HepG2 (cell line): ENCODE results near the gene SIN3A. TPM values are rescaled to one million over a fixed set of nuclear protein-coding genes. Genes with fewer than 3 reads are reported as not detected.

Experiments
- ATF7-NPFF ChIP-seq: sonication (generic); formaldehyde crosslinking; IDR thresholded peaks from 2 replicates; pipeline ENCODE4 v1.8.1; 2023; ENCODE audit warnings: mild to moderate bottlenecking, low read depth, missing genetic modification reagents, moderate library complexity
- CERS6 ChIP-seq: sonication (generic); formaldehyde crosslinking; IDR thresholded peaks from 2 replicates; pipeline ENCODE4 v1.5.0; 2020; ENCODE audit warnings: missing genetic modification reagents
- LBX2 ChIP-seq: sonication (generic); formaldehyde crosslinking; IDR thresholded peaks from 2 replicates; pipeline ENCODE4 v1.5.0; 2020; ENCODE audit warnings: missing genetic modification reagents, mild to moderate bottlenecking, borderline replicate concordance
- MXD4 ChIP-seq: IDR thresholded peaks from 2 replicates; pipeline ENCODE4 v1.6.1; 2016; ENCODE audit warnings: mild to moderate bottlenecking, missing biosample characterization, missing genetic modification reagents
- POGK ChIP-seq: sonication (generic); formaldehyde crosslinking; conservative IDR thresholded peaks from 2 replicates; pipeline ENCODE4 v1.8.0; 2022; ENCODE audit warnings: mild to moderate bottlenecking, moderate library complexity, missing genetic modification reagents
- REST ChIP-seq, 2 experiments: IDR thresholded peaks; 2 replicates each; pipeline ENCODE4 v1.6.1; 2011 to 2012; ENCODE audit warnings: low read length in 2 of 2, borderline replicate concordance in 1 of 2, low read depth in 1 of 2, mild to moderate bottlenecking in 1 of 2, moderate library complexity in 1 of 2
- SNAPC5 ChIP-seq: sonication (generic); formaldehyde crosslinking; IDR thresholded peaks from 2 replicates; pipeline ENCODE4 v1.8.1; 2023; ENCODE audit warnings: mild to moderate bottlenecking, missing genetic modification reagents, borderline replicate concordance
- XBP1 ChIP-seq: sonication (generic); formaldehyde crosslinking; IDR thresholded peaks from 2 replicates; pipeline ENCODE4 v1.5.0; 2020; ENCODE audit warnings: missing genetic modification reagents
- ZNF12 ChIP-seq: sonication (generic); formaldehyde crosslinking; IDR thresholded peaks from 2 replicates; pipeline ENCODE4 v1.5.0; 2020; ENCODE audit warnings: missing genetic modification reagents
- ZNF275 ChIP-seq: sonication (generic); formaldehyde crosslinking; IDR thresholded peaks from 2 replicates; pipeline ENCODE4 v1.8.0; 2022; ENCODE audit warnings: missing genetic modification reagents, mild to moderate bottlenecking, inconsistent platforms, borderline replicate concordance
- ZNF280D ChIP-seq: sonication (generic); formaldehyde crosslinking; IDR thresholded peaks from 2 replicates; pipeline ENCODE4 v1.5.1; 2020; ENCODE audit warnings: mild to moderate bottlenecking, missing genetic modification reagents
- ZNF292 ChIP-seq: sonication (generic); formaldehyde crosslinking; IDR thresholded peaks from 2 replicates; pipeline ENCODE4 v1.8.1; 2022; ENCODE audit warnings: mild to moderate bottlenecking, low read depth, missing genetic modification reagents, borderline replicate concordance
- ZNF547 ChIP-seq: sonication (generic); formaldehyde crosslinking; IDR thresholded peaks from 2 replicates; pipeline ENCODE4 v1.5.1; 2020; ENCODE audit warnings: mild to moderate bottlenecking, missing genetic modification reagents
- ZNF784 ChIP-seq: sonication (generic); formaldehyde crosslinking; IDR thresholded peaks from 2 replicates; pipeline ENCODE4 v1.5.1; 2020; ENCODE audit warnings: missing genetic modification reagents, mild to moderate bottlenecking, borderline replicate concordance
- ZNF816 ChIP-seq: sonication (generic); formaldehyde crosslinking; IDR thresholded peaks from 2 replicates; pipeline ENCODE4 v1.8.0; 2022; ENCODE audit warnings: missing genetic modification reagents, mild to moderate bottlenecking, borderline replicate concordance
- polyA plus RNA-seq, 8 experiments: library from polyadenylated mRNA; depleted of rRNA in 3 of 8; stranded (reverse) in 7 of 8; unstranded in 1 of 8; fragments of >200 nt; fragmentation: Illumina TruSeq in 4 of 8; extraction: Trizol in 4 of 8; gene quantifications; 2 replicates each; pipeline versions ENCODE4 v1.2.1 to v1.2.3, GENCODE V29; 2011 to 2016; ENCODE audit warnings: low read depth in 4 of 8, missing spikeins in 1 of 8, mixed read lengths in 1 of 8; ENCODE audit not compliant: insufficient read depth in 1 of 8
- total RNA-seq, 5 experiments: library from RNA; depleted of rRNA; stranded (reverse); fragments of >200 nt; fragmentation: Illumina TruSeq; extraction: Trizol; gene quantifications; 2 replicates each; pipeline ENCODE4 v1.2.3, GENCODE V29; 2016; ENCODE audit warnings: low read depth in 1 of 5

The SIN3A gene
- total and polyA plus RNA-seq, 2 of the 13 experiments (the other 11 are each of a cell fraction or from before 2014, with no cell fraction given), result 16.1 to 28.1 TPM

- TF ChIP-seq ZNF784 (CRISPR knock-in tag) (no peak), SNAPC5 (CRISPR knock-in tag) (no peak), ZNF275 (CRISPR knock-in tag) (no peak), ATF7-NPFF (CRISPR knock-in tag) (no peak; the same call in 1 of the 2 replicates), CERS6 (CRISPR knock-in tag) (0 out of 2 replicates have a peak, but pooled peaks have one; percentile 37), ZNF12 (no peak), REST (IDR thresholded peaks at IDR 0.05; ENCODE audit: borderline replicate concordance in 1 of 2, low read depth in 1 of 2, low read length in 2 of 2) (no peak), POGK (0 out of 2 replicates have a peak, but pooled peaks have one; percentile 6), ZNF816 (CRISPR knock-in tag) (0 out of 2 replicates have a peak, but pooled peaks have one; percentile 36), ZNF280D (no peak; the same call in 1 of the 2 replicates), LBX2 (no peak), MXD4 (0 out of 2 replicates have a peak, but pooled peaks have one; percentile 10), ZNF547 (CRISPR knock-in tag) (no peak), XBP1 (CRISPR knock-in tag) (no peak), ZNF292 (CRISPR knock-in tag) (peak; percentile 13; the same call in 1 of the 2 replicates)
These were observed 4.6 kb upstream of the SIN3A start (continued) for GRCh38 chr15:75455982-75456531.
